Effector memory CD4-positive, alpha-beta T cell (primary cell): ENCODE data around the gene OXSR1.

ENCODE experiments used
- DNase-seq, 3 donors: peaks; one replicate each; pipeline ENCODE4 v3.0.0-alpha.2; 2020
- H3K27ac ChIP-seq: 2 replicates; pipeline ENCODE4 v1.7.0; 2013; ENCODE audit warnings: mild to moderate bottlenecking, low read length, moderate library complexity; ENCODE audit not compliant: insufficient read depth, poor library complexity, severe bottlenecking
- H3K27me3 ChIP-seq: replicated peaks from 2 replicates; pipeline ENCODE4 v1.7.0; 2013; ENCODE audit warnings: mild to moderate bottlenecking, low read length; ENCODE audit not compliant: insufficient read depth, control insufficient read depth, poor library complexity, severe bottlenecking
- H3K36me3 ChIP-seq: 2 replicates; pipeline ENCODE4 v1.7.0; 2013; ENCODE audit warnings: mild to moderate bottlenecking, low read length, moderate library complexity; ENCODE audit not compliant: control insufficient read depth, insufficient read depth
- H3K4me1 ChIP-seq: 2 replicates; pipeline ENCODE4 v1.7.0; 2013; ENCODE audit warnings: low read length, mild to moderate bottlenecking; ENCODE audit not compliant: control insufficient read depth, insufficient read depth, poor library complexity, severe bottlenecking
- H3K4me3 ChIP-seq: 2 replicates; pipeline ENCODE4 v1.7.0; 2013; ENCODE audit warnings: low read length, low read depth, mild to moderate bottlenecking; ENCODE audit not compliant: insufficient read depth, poor library complexity, severe bottlenecking
- H3K9me3 ChIP-seq: 2 replicates; pipeline ENCODE4 v1.7.0; 2013; ENCODE audit warnings: mild to moderate bottlenecking, low read length, moderate library complexity; ENCODE audit not compliant: control insufficient read depth

The OXSR1 gene

GRCh38 chr3:38297537-38297936, 132.2 kb downstream of the OXSR1 start:
- H3K9me3 ChIP-seq: no peaks in the 10 kb centered on the region
- no peak overlapping the region for H3K4me3 ChIP-seq
- no peaks in the 10 kb centered on the region for H3K27me3 ChIP-seq
- H3K4me1 ChIP-seq: no peaks in the 10 kb centered on the region
- DNase-seq: no peak
- H3K27ac ChIP-seq: no peak overlapping the region
- no peaks in the 10 kb centered on the region for H3K36me3 ChIP-seq

GRCh38 chr3:38297947-38298711, 132.8 kb downstream of the OXSR1 start:
- Histone ChIP-seq H3K9me3 (no peaks in the 10 kb centered on the region), H3K4me3 (no peak overlapping the region), H3K27ac (no peak overlapping the region), H3K4me1 (no peaks in the 10 kb centered on the region), H3K27me3 (no peaks in the 10 kb centered on the region), H3K36me3 (no peaks in the 10 kb centered on the region)
- no peak for DNase-seq
